Loucy (cell line): ENCODE data around the gene NRG3.

Experiments
- CTCF ChIP-seq: fragments of 200-600 bp; sonication (generic); conservative IDR thresholded peaks from 2 replicates; pipeline ENCODE4 v1.5.1; 2014; ENCODE audit warnings: mild to moderate bottlenecking, antibody characterized with exemption, low read length
- EZH2phosphoT487 ChIP-seq: fragments of 200-600 bp; IDR thresholded peaks from 2 replicates; pipeline ENCODE4 v1.6.1; 2018; ENCODE audit warnings: antibody characterized with exemption, mild to moderate bottlenecking, moderate library complexity, borderline replicate concordance

GRCh38 chr10:81866753-81867152 is 8.2 kb upstream of the NRG3 start:
- TF ChIP-seq CTCF, result no peak
- no peak for TF ChIP-seq EZH2phosphoT487
